EL (cell line): ENCODE measurements around the gene SHISA6.

Experiments
- DNase-seq: peaks from one replicate; pipeline ENCODE4 v3.0.0-alpha.2; 2016

SHISA6 gene

DNA sequence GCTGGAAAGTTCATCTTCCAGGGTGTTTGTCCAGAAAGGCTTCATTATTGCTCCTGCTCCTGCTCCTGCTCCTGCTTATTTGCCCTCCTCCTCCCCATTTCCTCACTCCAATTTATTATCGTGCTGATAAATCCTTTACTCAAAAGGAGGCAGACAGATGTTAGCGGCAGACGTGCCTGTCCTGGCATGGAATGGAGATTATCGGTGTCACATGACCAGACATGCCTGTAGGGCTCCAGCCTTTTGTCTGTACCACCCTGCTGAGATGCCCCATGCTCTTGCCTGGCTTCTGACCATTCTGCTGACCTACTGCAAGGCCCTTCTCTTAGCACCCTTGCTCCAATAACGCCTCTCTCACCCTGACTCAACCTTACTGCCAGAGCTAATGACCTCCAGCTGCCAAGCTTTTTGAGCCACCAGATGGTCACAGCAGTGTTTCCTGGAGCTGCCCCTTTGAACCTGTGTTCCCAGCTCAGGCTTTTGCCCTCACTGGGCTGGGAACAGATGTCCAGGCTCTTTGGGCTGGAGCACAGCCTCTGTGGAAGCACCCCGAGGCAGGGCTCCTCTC is 370.1 kb downstream of the SHISA6 start:
- no peak for DNase-seq

DNA sequence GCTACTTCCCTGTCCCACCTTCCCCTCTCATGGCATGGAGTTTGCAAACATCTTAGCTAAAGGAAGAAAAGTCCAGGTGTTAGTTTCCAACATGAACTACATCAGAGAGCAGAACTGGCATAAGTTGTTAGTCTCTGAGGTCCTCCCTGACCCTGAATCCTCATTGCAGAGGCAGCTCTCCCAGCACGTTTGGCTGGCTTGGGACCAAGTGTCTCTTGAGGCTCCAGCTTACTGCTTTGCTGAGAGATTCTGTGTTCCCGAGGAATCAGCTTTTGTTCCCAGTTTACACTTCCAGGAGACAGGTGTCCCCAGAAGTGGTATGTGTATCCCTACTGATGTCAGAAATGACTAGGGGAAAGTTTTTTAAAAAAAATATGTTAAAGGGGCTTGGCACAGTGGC is 371.9 kb downstream of the SHISA6 start:
- no peak for DNase-seq
